ENCODE data around the gene PROSER2.

GRCh38 chr10:11773761-11774441 lies 49.3 kb upstream of the PROSER2 start:
- TF ChIP-seq ZNF274 (IDR thresholded peaks at IDR 0.05; ENCODE audit: low read depth, low read length): no peak
- TF ChIP-seq YY1 (IDR thresholded peaks at IDR 0.05; ENCODE audit: insufficient read depth, insufficient read length): no peak
- no peak for TF ChIP-seq SUZ12 (IDR thresholded peaks at IDR 0.05; ENCODE audit: extremely low read depth, insufficient read depth, insufficient read length)
